Measurements from ENCODE around the gene UGDH.

DNA sequence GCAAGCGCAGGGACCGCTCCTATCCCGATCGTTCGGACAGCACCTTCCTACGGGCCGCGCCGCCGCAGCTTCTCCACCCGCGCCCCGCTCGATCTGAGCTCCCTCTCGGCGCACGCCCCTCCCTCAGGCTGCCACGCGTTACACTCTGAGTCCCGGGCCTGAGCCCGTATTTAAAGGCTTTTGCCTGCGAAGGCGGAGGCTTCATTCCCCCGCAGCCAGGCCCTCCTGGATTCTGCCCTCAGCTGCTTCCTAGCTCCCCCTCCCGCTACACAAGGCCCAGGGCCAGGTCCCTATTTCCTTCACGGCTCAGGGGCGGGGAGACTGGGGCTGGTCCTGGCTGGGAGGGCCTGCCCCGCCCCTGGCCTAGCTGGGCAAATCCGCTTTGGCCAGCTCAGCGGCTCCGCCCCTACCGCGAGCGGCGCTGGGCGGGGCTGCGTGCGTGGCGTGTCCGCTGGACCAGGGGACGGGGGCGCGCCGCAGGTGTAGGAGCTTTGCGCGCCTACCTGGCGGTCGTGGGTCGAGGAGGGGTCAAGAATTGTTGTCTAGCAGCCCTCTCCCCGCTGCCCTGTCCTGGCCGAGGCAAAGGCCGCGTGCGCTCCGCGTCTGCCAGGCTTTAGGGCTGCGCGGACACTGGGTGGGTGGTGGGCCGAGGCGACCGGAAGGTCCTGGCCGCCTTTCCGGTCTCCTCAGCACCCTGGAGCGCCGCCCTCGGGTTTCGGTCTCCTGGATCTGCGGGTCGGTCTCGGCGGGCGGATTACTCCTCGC lies at the start of gene UGDH:
- 0 out of 2 replicates have a peak, but pooled peaks have one; percentile 20 for TF ChIP-seq GLI4 (tag by site-specific recombination; IDR thresholded peaks at IDR 0.05)
- TF ChIP-seq BCL11A (tag by site-specific recombination; IDR thresholded peaks at IDR 0.05; ENCODE audit: low read depth), result peak; percentile 44; the same call in 1 of the 2 replicates
- TF ChIP-seq, protein P1, sequence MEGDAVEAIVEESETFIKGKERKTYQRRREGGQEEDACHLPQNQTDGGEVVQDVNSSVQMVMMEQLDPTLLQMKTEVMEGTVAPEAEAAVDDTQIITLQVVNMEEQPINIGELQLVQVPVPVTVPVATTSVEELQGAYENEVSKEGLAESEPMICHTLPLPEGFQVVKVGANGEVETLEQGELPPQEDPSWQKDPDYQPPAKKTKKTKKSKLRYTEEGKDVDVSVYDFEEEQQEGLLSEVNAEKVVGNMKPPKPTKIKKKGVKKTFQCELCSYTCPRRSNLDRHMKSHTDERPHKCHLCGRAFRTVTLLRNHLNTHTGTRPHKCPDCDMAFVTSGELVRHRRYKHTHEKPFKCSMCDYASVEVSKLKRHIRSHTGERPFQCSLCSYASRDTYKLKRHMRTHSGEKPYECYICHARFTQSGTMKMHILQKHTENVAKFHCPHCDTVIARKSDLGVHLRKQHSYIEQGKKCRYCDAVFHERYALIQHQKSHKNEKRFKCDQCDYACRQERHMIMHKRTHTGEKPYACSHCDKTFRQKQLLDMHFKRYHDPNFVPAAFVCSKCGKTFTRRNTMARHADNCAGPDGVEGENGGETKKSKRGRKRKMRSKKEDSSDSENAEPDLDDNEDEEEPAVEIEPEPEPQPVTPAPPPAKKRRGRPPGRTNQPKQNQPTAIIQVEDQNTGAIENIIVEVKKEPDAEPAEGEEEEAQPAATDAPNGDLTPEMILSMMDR (tag by site-specific recombination; IDR thresholded peaks at IDR 0.05), result no peak; the same call in 1 of the 2 replicates
- TF ChIP-seq, protein P2, sequence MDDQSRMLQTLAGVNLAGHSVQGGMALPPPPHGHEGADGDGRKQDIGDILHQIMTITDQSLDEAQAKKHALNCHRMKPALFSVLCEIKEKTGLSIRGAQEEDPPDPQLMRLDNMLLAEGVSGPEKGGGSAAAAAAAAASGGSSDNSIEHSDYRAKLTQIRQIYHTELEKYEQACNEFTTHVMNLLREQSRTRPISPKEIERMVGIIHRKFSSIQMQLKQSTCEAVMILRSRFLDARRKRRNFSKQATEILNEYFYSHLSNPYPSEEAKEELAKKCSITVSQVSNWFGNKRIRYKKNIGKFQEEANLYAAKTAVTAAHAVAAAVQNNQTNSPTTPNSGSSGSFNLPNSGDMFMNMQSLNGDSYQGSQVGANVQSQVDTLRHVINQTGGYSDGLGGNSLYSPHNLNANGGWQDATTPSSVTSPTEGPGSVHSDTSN (CRISPR knock-in tag; IDR thresholded peaks at IDR 0.05), result no peak
- TF ChIP-seq YY1 (tag by site-specific recombination; IDR thresholded peaks at IDR 0.05), result no peak
